Left forelimb (tissue), 1 donor: Measurements from ENCODE around the gene GRIN1.

Experiments
- DNase-seq: peaks from one replicate; pipeline ENCODE4 v3.0.0-alpha.2; 2018; ENCODE audit warnings: low spot score

Gene GRIN1

DNA sequence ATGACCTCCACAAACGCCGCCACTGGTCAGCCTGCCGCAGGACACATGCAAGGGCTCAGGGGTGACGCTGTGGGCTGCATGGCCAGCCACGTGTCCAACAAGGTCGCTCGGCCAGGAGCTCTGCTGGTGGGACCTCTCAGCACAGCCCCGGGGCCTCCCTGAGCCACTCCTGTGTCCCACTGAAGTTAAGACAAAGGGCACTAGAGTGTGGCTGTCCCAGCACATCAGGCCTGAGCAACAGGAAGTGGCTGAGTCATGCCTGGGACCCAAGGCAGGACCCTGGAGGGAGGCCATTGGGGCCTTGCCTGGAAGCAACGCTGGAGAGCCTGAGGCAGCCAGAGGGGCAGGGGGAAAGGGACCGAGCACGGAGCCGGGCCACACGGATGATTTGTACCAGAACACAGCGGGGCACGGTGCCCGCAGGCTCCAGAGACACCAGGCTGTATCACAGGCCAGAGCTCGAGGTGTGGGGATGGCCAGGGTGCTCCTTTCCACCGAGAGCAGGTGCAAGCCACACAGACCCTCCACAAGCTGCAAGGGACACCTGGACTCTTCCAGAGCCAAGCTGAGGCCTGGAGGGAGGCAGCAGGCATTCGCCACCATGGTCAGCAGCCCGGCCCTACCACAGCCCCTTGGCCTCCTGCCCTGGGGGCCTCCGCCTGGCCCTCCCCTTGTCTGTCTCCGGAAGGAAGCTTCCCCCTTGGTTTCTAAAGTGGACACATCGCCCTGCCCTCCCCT, 39.4 kb downstream of the GRIN1 start:
- DNase-seq = no peak

DNA sequence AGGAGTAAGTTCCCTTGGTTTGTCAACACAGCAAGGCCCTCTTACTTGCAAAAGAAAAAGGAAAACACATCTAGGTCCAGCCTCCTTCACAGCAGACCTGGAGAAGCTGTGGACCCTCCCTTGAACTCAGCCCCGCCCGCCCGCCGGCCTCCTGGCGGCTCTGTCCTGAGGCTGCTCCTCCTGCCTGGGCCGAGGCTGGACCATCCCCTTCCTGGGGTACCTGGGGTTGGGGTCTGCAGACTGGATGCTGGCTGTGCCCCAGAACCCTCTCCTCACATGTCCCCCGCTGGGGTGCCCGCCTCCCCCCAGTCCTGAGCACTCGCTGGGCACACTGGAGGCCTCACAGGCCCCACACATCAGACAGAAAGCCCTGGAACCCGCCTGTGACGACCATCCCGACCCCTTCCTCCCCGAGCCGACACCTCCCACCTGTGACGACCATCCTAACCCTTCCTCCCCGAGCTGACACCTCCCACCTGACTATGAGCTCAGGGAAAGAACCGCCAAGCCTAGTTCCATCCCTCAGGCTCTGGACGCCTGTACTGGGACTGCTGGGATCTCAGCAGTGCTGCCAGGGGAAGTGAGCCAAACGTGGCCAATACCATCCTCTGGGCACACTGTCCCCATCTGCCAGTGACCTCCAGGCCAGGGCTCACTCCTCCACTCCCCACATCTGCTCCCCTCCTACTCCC, 40.1 kb downstream of the GRIN1 start:
- no peak for DNase-seq

DNA sequence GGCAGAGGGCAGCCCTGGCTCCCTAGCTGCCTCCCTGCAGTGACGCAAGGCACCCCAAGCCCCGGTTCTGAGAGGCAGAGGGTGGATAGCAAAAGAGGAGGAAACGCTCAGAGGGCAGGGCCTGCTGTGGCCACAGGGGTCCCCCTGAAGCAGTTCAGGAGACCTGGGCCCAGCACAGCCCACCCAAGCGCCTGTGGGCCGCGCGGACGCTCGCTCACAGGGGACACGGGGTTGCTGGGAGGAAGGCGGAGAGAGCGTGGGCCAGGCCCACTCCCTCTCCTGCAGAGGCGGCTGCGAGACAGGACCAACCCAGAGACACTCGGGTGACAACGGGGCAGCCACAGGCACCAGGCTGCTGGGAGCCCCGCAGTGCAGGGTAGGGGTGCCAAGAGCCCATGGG, 40.8 kb downstream of the GRIN1 start:
- DNase-seq = no peak

DNA sequence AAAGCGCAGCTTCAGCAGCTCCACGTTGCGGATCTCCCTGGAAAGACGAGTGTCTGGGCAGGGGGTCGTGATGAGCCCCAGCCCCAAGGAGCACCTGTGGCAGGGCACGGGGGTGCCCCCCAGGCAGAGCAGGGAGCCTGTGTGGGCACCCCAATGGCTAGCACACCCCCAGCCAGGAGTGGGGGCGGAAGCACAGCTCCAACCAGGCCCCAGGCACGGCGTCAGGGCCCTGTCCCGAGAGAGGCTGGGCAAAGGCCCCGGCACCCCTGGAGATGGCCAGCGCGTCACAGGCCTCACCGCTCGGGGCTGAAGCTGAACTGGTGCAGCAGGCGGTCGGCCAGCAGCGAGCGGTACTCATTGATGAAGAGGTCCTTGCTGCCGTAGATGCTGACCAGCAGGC, 41.5 kb downstream of the GRIN1 start:
- DNase-seq = no peak

DNA sequence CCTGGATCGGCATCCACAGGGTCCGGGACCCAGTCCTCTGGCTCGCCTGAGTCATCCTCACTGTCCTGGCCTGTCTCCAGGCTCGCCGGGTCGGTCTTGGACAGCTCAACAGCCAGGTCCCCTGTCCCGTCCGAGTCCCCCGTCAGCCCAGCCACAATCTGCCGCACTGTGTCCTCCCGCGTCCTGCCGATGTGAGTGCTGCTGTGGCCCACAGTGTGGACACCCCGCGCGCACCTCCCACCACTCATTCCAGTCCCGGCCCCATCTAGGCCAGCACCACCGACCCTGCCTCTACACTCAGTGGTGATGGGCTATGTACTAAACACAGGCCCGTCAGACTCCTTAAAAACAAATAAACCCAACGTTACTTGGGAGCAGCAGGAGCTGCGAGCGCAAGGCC, 42.7 kb downstream of the GRIN1 start:
- DNase-seq = no peak

DNA sequence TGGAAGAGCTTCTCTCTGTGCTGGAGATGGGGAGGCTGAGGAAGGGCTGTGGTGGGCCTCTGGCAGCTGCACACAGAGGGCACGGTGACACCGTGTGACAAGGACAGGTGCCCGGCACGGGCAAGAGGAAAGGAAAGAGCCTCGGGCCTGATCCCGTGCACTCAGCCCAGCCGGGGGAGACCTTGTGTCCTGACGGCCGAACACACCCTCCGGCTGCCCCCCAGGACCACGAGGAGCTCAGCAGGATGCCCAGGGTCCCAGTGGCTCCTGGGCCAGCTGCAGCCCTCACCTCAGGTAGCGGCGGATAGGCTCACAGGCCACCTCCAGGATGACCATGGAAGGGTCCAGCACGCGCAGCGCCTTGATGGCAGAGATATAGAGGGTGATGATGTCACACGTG, 43.9 kb downstream of the GRIN1 start:
- DNase-seq = no peak

DNA sequence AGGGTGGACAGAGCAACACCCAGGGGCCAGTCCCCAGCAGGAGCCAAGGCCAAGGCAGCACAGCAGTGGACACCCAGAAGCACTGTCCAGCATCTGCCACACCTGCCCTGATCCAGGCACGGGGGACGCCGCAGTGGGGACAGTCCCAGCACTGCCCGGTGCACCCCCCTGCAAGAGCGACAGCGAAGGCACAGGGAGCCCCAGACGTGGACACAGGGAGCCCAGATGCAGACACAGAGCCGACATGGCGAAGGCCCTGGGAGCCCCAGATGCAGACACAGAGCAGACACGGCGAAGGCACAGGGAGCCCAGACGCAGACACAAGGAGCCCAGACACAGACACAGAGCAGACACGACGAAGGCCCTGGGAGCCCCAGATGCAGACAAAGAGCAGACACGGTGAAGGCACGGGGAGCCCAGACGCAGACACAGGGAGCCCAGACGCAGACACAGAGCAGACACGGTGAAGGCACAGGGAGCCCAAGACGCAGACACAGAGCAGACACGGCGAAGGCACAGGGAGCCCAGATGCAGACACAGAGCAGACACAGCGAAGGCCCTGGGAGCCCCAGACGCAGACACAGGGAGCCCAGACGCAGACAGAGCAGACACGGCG, 45.1 kb downstream of the GRIN1 start:
- no peak for DNase-seq

DNA sequence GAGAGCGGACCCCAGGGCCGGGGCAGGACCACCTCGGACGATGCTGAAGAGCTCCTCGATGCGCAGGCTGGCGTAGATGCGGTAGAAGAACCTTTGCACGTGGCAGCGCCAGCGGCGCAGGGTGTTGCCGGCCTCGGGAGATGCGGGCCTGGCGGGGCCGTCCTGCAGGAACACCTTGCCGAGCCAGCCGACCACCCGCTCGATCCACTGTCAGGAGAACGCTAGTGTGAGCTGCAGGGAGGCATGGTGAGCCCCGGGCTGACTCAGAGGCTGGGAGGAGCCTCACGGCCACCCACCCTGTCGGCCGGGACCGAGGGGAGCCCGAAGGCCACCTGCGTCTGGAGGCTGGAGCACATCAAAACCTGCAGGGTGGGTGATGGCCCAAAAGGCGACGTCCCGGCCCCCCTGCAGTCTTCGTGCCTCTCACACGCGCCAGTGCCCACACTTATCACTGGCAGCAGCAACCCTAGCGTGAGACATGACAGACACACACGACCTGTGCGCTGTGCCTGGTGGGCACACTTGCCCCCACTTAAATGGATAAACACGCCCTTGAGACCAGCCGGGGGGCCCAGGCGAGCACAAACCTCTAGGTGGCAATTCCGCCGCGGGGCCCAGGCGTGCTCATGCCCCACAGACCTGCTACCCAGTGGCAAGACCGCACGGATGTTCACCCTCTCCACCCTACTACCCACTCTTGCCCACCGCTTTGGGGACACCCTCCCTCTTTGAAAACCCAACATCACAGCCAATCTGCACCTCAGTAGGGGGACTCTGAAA, 46.1 kb downstream of the GRIN1 start:
- DNase-seq = no peak

DNA sequence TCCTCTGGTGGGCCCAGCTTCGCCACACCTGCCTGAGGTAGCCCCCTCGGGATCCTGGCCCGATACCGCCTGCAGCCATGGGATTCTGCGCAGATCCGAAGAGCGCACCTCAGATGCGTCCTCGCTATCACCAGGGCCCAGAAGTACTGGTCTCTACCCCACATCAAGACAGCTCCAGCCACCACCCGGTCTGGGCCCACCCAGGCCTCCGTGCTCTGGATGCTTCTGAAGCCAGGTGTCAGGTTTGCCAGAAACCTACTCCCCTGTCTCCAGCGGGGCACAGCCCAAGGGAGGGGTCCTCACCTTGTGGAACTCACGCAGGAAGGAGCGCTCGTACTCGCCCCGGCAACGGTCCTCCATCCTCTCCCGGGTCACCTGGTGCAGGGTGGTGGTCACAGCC, 47.0 kb downstream of the GRIN1 start:
- no peak for DNase-seq

DNA sequence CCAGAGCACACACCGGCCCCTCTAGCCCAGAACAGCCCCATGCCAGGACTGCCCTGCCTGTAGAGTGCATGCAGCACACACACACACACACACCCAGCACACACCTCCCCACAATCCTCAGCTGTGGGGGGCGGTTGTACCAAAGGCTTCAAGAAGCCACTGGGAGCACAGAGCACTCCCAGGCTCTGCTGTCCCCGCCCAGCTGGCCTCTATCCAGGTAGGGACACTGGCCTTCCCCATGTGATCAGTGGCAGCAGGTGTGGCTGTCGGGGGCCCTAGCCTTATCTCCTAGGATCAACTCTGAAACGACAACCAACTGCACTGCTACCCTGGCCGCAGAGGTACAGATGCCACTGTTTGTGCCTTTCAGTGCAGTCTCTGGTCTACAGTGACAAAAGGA, 47.4 kb downstream of the GRIN1 start:
- no peak for DNase-seq

DNA sequence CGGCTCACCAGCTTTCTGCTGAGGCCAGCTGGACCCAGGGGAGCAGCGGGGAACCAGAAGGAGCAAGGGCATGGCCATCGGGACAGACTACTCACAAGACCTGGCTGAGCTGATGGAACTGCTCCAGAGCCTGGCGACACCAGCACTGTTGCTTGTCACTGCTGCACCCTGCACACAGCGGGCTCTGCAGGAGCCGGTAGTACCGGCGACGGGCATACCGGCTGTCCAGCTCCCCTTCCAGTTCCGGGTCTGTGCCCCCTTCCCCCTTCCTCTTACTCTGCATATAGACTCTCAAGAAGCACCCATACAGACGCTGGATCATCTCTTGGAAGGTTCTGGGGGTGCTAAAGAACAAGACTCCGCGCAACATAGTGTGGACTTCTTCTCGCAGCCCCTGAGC, 48.4 kb downstream of the GRIN1 start:
- no peak for DNase-seq

DNA sequence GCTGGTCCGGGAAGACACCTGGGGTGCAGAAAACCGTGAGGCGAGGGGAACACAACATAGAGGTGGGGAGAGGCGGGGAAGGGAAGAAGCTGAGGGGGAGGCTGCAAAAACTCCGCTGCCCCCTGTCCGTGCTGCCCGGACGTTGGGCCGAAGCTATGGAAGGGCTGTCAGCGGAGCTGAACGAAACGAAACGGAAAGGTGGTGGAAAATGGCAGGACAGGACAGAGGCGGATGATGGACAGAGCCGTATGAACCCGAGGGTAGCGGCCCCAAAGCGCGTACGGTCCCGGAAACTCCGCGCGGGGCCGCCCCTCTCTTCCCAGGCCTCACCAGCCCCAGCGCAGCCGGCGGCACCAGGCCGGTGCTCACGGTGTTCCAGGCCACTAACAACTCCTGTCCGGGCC, 49.1 kb downstream of the GRIN1 start:
- no peak for DNase-seq

DNA sequence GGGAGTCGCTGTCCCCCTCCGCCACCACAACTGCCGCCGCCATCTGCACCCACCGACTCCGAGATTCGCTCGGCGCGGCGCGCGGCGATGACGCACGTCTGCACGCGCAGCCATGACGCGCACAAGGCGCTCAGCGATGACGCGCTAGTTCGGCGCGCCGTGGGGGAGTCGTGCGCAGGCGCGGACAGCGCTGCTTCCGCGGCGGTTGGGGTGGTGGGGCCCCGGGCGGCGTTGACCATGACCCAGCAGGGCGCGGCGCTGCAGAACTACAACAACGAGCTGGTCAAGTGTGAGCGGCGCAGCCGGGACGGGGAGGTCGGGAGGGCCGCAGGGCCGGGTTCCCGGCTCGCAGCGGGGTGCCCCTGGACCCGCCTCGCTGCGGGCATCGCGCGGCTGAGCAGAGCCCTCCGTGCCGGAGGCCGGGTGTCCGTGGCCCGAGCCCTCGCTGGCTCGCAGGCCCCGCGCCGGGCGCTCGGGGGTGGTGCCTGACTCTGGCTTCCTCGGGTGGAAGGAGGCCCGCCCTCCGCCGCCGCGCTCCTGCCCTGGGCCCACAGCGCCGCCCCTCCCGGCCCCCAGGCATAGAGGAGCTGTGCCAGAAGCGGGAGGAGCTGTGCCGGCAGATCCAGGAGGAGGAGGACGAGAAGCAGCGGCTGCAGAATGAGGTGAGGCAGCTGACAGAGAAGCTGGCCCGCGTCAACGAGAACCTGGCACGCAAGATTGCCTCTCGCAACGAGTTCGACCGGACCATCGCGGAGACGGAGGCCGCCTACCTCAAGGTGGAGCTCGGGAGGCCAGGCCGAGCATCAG, 49.7 kb downstream of the GRIN1 start, which contains the start of the genes ANAPC2 and SSNA1:
ANAPC2 (minus strand) TSS at position 71 of the 807 bp plus-strand sequence; CDS start at position 43, 28 bp downstream.
SSNA1 (plus strand) TSS at position 187 of the 807 bp plus-strand sequence; CDS start at position 238, 51 bp downstream.
- peak; percentile 97 for DNase-seq

DNA sequence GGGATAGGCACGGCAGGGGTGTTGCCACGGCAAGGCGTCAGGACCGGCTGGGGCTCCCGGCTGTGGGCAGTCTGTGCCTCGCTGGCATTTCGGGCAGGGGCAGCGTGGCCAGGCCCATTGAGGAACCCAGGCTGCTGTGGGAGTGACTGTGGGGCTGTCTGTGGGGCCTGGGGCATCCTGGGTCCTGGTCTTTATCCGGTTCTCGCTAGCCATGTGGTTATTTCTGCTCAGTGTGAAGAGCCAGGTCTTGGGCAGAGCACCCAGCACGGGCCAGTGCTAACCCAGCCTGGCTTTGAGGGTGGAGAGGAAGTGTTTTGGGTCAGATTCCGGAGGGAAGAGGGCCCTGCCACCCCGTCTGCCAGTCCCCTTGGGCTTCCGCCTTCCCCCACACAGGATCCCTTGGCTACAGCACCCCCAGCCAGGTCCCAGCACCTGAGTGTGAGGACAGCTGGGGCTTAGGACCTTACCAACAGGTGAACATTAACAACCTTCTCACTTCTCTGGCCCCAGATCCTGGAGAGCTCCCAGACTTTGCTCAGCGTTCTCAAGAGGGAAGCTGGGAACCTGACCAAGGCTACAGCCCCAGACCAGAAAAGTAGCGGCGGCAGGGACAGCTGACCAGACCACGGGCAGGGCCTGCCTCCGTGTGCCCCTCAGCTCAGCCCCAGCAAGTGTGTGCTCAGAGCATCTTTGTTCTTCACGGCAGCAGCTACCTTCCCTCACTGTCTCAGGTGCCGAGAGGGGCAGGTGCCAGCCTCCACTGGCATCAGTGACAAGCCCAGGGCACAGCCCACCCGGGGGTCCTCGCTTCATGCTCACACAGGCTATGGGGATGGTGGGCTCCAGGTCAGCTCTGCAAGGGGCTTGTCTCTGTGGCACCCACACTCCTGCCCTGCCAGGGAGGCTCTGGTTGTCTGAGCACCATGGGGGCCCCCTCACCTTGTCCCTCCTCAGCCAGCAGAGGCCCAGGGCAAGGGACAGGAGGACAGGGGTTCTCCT, 50.6 kb downstream of the GRIN1 start:
- no peak for DNase-seq

DNA sequence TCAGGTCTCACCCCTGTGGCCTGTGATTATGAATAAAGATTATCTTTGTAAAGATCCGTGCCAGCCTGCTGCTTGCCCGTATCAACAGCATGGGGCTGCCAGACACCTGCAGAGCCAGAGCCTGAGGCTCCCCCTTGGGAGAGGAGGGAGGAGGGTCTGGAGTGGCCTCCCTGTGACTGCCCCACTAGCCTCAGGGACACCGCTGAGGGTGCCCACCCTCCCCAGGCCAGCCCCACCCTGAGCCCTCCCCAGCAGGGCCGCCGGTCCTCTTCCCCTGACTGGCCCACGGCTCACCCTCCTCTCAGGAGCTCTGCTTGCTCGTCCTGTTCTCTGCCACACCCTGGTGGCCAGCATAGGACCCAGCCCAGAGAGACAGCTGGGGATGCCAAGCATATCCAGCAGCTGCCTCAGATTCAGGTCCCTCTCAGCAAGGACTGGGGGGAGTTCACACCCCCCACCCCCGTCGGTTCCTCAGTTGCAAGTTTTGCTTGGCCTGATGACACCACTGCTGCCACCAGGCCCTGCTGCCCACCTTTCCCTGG, 51.4 kb downstream of the GRIN1 start:
- no peak for DNase-seq

DNA sequence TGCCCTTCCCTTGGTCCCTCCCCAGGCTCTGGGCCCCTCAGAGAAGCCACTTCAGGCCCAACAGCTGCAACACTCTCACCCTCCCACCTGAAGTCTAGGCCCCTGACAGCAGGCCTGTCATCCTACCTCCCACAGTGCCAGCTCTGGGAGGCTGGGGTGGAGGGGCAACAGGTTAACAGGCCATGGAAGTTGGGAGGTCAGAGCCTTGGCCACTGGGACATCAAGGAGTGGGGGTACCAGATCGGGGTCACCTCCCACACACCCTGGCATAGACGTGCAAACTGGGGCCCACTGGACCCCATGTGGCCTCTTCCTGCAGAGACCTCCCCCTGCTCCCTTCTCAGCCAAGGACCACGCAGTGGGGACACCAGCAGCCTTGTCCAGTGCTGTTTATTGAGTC, 52.3 kb downstream of the GRIN1 start:
- no peak for DNase-seq

DNA sequence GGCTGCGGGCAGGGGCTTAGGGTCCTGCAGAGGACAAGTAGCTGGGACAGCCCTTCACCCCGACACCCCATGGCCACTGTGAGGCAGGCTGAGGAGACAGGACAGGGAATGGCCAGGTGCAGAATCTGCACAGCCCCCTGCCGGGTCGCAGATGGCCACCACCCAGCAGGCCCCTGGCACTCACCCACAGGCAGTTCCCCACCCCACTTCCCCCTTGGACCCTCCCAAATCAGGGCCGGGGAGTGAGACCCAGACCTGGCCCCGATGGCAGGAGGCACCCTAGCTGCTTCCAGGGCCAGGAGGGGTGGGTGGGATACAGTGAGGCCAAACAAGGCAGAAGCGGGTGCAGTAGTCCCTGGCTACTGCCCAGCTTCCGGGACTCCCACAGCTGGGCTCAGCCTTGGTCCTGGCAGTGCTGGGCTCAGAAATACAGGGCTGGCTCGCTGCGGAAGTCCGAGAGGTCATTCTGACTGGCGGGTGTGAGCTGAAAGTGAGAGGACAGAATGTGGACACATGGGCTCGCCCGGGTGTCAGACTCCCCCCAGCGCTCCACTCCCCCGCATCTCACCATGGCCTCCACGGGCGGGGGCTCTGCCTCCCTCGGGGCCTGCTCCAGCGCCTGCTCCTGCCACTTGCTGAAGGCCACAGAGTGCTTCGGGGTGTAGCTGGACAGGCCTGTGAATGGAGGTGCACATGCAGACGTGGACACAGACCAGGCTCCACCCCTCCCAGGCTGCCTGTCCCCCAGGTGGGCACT, 52.9 kb downstream of the GRIN1 start:
- no peak for DNase-seq

DNA sequence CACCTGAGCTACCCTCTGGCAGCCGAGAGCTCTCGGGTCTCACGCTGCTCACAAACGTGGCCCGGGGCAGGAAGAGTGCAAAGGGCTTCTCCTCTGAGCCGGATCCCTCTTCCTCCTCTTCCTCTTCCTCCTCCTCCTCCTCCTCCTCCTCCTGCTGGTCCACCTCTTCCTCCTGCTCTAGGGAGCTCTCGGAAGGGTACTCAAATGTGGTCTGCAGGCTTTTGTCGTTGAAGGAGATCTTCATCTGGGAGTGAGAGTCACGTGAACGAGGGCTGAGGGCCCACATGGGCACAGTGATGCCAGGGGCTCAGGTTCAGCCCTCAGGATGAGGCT, 53.5 kb downstream of the GRIN1 start:
- DNase-seq = no peak

DNA sequence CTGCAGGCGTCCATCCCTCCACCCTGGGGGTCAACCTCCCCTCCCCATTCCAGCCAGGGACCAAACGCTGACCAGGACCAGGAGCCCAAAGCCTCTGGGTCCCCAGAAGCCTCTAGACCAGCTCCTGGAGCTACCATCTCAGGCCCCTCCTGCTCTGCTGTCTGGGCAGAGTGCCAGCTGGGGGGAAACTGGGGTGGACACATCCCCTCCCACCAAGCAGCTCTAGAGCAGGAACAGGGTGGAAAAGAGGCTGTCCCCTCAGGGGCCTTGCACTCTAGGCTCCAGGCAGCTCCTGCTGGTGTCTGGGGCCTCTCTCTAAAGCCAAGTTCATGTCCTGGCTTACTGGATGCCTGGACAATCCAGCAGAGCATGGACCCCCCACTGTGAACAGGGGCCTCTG, 53.9 kb downstream of the GRIN1 start:
- no peak for DNase-seq
